ENCODE results near the gene IL12RB2. TPM values are rescaled to one million over a fixed set of nuclear protein-coding genes. Genes with fewer than 3 reads are reported as not detected.

The IL12RB2 gene
- total and polyA plus RNA-seq, 10 of the 15 experiments (the other 5 are each of a cell fraction or from before 2014, with no cell fraction given), result 0.15 to 1.1 (median 0.54) TPM; not detected in 1

GRCh38 chr1:67376381-67376780 lies 68.7 kb downstream of the IL12RB2 start:
- FAIRE-seq, result no peak
- BruUV-seq (replicated peaks), result no TSS peak
- ChIA-PET RAD21 (ENCODE audit: unreplicated experiment) (no interaction called here), SMC1A (ENCODE audit: uncharacterized antibody, unreplicated experiment) (no interaction called here), POLR2A (no interaction called here), CTCF (no interaction called here)
- no peaks in the 10 kb centered on the region for H3K79me2 ChIP-seq (ENCODE audit: control insufficient read depth, insufficient read depth, low read length)
- H2AFZ ChIP-seq (ENCODE audit: control insufficient read depth, low read depth, low read length), result no peak overlapping the region
- no peak overlapping the region for H3K27ac ChIP-seq (ENCODE audit: control insufficient read depth, insufficient read depth)
- no peak overlapping the region for H3K4me3 ChIP-seq
- no peaks in the 10 kb centered on the region for H3K4me1 ChIP-seq (ENCODE audit: control insufficient read depth, insufficient read depth, low read length)
- intact Hi-C loops (cut with micrococcal nuclease; ENCODE audit: unreplicated experiment), result no loop called here
- H3K27me3 ChIP-seq (replicated peaks in 1 of 2; ENCODE audit: control insufficient read depth in 2 of 2, insufficient read depth in 2 of 2, low read length in 1 of 2), result no peaks in the 10 kb centered on the region
- H3K9me3 ChIP-seq (replicated peaks; ENCODE audit: control insufficient read depth, insufficient read depth, low read length), result no peaks in the 10 kb centered on the region
- H4K20me1 ChIP-seq (ENCODE audit: control insufficient read depth, insufficient read depth), result no peaks in the 10 kb centered on the region
- in situ Hi-C loops (cut with MboI), result no loop called here
- no peak overlapping the region for H3K4me2 ChIP-seq (ENCODE audit: control insufficient read depth, insufficient read depth)
- ATAC-seq, result no peak
- no peak for DNase-seq (ENCODE audit: low read depth, low spot score)
- WGBS (ENCODE audit: insufficient coverage, insufficient replicate concordance, low lambda C conversion rate, missing lambda C conversion rate), result 92% methylated on average over 3 of the region's 3 CpGs
- H3K36me3 ChIP-seq (ENCODE audit: control insufficient read depth in 2 of 2, insufficient read depth in 2 of 2, low read length in 1 of 2), result no peaks in the 10 kb centered on the region
- H3K9ac ChIP-seq (ENCODE audit: control insufficient read depth, insufficient read depth, low read length), result no peak overlapping the region
- TF ChIP-seq NFYA (IDR thresholded peaks at IDR 0.05; ENCODE audit: borderline replicate concordance, low read depth, low read length) (no peak), SUZ12 (IDR thresholded peaks at IDR 0.05; ENCODE audit: unreplicated experiment) (no peak), BCL11A (IDR thresholded peaks at IDR 0.05; ENCODE audit: low read depth, low read length) (no peak), MTA2 (IDR thresholded peaks at IDR 0.05; ENCODE audit: low read depth) (no peak), DPF2 (IDR thresholded peaks at IDR 0.05) (no peak), RELA (IDR thresholded peaks at IDR 0.05; ENCODE audit: borderline replicate concordance, partially characterized antibody) (no peak), POLR2A (IDR thresholded peaks at IDR 0.05; ENCODE audit: low read depth, low read length) (no peak), IKZF1 (conservative IDR thresholded peaks at IDR 0.05) (no peak), POLR2AphosphoS5 (IDR thresholded peaks at IDR 0.05; ENCODE audit: low read length) (no peak), SREBF1 (IDR thresholded peaks at IDR 0.05; ENCODE audit: low read length) (no peak), SKIL (IDR thresholded peaks at IDR 0.05; ENCODE audit: low read depth, poor library complexity, severe bottlenecking) (no peak), NKRF (conservative IDR thresholded peaks at IDR 0.05) (no peak), ZBTB11 (CRISPR knock-in tag; IDR thresholded peaks at IDR 0.05) (no peak), CREB1 (IDR thresholded peaks at IDR 0.05; ENCODE audit: low read depth) (no peak)
